GM18499 (cell line): Measurements from ENCODE around the gene CARMIL1.

ENCODE experiments used
- ATAC-seq: cut with Tn5 transposase; IDR thresholded peaks from one replicate; pipeline ENCODE4 v1.9.1; 2021; ENCODE audit warnings: moderate number of reproducible peaks; ENCODE audit not compliant: insufficient read depth, unreplicated experiment

CARMIL1 gene

GRCh38 chr6:25486550-25486949, 207.4 kb downstream of the CARMIL1 start:
- no peak for ATAC-seq

GRCh38 chr6:25487012-25487411, 207.8 kb downstream of the CARMIL1 start:
- ATAC-seq: no peak

GRCh38 chr6:25488156-25488555, 209.0 kb downstream of the CARMIL1 start:
- ATAC-seq: no peak

DNA sequence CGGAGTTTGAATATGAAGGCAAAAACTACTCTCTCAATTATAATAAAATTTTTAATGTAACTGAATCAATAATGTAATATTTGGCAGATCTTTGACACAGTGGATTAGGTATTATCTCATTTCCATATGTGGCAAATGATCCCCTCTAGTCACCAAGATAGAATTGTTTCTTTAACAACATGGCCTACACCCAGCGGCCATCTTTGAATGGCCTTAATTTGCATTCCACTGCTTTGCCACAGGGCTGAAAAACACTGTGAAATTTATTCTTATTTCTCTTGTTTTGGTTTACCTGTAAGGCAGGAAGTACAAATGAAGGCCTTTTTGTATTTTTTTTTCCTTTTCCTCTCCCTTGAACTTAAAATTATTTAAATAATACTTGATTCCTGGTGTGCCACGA, 210.2 kb downstream of the CARMIL1 start:
- ATAC-seq: no peak

DNA sequence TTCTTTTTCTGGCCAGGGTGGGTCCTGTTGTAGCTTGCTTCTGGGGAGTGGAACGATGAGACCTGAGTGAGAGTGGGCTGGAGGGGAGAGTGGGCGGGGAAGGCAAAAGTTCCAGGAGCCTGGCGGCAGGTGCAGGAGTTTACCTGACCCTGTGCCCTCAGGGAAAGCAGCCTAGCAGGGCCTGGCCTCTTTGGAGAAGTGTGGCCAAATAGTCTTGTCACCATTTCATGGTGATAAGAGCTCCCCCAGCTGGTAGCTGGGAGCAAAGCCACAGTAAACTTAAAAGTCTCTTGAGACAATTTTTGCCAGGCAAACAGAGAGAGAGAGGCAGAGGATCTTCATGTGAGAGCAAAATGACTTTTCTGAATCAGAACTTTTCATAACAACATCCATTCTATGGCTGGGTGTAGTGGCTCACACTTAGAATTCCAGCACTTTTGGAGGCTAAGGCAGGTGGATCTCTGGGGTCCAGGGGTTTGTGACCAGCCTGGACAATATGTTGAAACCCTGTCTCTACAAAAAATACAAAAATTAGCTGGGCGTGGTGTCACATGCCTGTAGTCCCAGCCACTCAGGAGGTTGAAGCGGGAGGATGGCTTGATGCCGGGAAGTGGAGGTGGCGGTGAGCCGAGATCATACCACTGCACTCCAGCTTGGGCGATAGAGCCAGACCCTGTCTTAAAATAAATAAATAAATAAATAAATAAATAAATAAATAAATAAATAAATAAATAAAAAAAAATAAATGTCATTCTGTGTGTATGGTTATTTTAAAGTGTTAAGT, 211.0 kb downstream of the CARMIL1 start:
- ATAC-seq: no peak

- no peak for ATAC-seq
Observed at GRCh38 chr6:25492951-25493350, 213.8 kb downstream of the CARMIL1 start.

DNA sequence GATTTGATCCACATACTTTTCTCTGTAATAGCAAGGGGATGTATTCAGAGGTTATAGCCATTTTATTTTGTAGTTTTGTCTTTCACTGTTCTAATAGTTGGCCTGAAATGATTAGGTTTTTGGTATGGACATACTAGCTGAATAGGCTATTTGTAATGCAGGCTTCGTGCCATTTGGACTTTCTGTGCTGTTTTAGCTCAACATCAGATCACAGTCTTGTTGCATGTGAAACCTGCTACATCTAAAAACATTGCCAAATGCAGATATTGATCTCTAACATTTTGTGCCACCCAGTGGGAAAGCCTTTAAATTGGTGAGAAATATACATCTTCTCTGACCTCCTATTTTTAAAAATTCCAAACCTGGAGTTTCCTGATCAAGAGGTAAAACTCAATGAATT, 215.3 kb downstream of the CARMIL1 start:
- ATAC-seq: no peak

DNA sequence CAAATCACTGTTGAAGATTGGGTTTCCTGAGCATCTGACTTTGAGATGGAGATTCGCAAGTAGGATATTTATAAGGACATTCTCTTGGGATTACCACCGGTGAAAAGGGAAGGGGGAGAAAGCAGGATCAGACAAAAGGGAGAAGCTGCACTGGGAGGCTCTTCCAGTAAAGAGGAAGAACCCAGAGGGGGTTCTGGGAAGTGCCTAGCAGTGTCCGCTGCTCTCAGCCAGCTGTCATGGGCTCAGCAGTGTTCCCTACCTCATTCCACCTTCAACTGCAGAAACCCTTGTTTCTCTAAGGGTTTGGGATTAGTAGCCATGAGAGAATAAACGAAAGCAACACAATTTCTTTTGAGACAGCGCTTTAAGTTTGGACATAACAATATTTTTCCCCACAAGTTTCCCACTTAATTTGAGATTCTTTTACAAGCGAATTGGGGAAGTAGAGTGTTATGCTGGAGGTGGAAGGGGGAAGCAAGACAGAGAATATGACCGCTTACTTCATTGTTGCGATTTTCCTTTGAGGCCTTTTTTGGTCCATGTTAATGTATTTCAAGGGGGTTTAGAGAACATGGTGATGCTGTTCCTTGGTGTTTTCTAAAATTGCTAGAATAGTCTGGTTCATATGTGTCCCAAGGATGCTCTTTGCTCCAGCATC, 218.3 kb downstream of the CARMIL1 start:
- ATAC-seq: no peak

- ATAC-seq: no peak
Observed at GRCh38 chr6:25498505-25498904, 219.3 kb downstream of the CARMIL1 start.

- ATAC-seq: no peak
Observed at GRCh38 chr6:25499615-25500235, 220.6 kb downstream of the CARMIL1 start.

- no peak for ATAC-seq
Observed at GRCh38 chr6:25503686-25504085, 224.5 kb downstream of the CARMIL1 start.

DNA sequence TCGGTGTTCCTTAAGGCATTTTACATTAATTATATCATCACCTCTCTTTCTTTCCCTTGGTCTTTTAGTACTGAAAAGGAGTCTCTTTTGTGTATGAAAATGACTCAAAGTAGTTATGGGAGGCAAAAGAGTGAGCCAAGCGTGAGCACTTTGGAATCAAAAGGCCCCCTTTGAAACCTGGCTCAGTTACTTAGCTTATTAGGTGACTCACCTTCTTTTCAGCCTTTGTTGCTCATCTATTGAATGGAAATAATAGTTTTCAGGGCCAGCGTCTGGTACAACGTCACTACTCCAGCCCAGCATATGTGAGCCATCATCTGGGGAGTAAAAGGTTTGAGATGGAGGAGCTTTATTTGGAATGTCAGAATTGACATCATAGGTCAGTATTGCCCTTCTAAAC, 225.5 kb downstream of the CARMIL1 start:
- ATAC-seq: no peak

GRCh38 chr6:25506020-25506419, 226.8 kb downstream of the CARMIL1 start:
- ATAC-seq: no peak

GRCh38 chr6:25508051-25508450, 228.9 kb downstream of the CARMIL1 start:
- no peak for ATAC-seq

- no peak for ATAC-seq
Observed at GRCh38 chr6:25511376-25511775, 232.2 kb downstream of the CARMIL1 start.

DNA sequence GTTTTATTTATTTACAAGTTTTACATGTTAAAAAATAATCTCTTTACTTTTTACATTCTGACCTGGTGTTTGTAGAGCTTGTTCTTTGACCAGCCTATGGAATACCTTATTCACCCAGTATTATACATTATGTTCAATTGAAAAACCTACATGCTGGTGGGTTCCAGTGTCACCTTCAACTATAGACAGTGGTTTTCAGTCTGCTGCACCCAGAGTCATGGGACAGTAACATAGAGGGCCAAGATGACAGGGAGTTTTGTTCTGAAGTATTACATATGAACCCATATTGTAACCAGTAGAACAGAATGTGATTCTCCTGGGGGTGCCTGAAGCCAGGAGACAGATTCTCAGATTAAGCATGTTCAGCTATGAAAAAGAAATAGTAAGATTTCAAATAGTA, 233.4 kb downstream of the CARMIL1 start:
- no peak for ATAC-seq

DNA sequence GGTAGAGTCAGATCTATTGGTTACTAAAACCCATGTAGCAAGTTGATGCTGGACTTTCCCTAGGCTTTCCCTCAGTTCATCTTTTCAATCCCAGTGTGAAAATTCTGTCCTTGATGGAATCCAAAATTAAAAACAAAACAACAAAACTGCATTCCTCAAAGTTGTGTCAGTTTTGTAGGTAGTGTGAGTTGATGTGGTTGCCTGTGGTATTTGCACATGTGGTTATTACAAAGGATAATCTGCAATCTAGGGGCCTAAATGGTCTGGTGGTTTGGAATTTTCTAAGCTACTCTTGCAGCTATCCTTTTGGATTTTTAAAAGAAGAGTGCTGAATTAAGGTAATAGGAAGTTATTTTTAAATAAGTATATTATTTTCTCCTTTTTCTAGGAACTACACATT, 240.7 kb downstream of the CARMIL1 start:
- ATAC-seq: no peak

DNA sequence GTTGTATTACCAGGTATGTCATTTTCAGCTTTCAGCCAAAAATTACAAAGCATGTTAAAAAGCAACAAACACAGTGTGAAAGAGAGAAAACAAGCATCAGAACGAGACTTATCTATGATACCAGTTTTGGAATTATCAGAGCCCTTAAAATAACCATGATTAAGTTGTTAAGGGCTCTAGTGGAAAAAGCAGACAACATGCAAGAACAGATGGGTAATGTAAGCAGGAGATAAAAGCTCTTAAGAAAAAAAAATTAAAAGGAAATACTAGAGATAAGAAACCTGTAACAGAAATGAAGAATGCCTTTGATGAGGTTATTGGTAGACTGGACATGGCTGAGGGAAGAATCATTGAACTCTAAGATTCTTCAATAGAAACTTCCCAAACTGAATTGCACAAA, 245.4 kb downstream of the CARMIL1 start:
- ATAC-seq: no peak

GRCh38 chr6:25525078-25525477, 245.9 kb downstream of the CARMIL1 start:
- ATAC-seq: no peak

DNA sequence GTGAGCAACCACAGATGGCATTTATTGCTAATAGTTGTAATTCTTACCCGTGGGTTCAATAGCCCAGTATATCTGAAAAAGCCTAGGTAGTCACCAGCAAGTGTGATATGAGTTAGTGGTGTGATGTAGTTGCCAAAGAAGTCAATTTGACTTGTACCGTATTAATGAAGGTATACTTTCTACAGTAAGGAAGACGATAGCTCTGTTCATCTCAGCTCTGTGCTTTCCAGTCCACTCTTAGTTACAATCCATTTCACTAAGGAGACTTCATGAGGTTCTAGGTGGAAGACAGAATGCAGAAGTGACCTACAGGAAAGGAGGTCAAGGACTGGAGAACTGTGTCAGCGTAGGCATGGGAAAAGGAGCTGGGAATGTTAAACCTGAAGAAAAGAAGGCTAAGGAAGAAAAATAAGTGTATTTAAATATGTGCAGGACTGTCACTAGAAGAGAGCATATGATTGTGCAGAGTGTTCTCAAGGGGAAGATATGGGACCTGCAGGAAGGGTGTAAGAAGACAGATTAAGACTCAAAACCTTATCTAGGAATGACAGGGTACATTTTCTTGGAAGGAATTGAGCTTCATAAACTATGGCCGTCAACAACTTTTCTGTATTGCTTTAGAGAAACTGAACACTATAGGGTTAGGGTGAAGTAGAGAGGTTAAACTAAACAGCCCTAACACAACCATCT, 255.9 kb downstream of the CARMIL1 start:
- no peak for ATAC-seq

DNA sequence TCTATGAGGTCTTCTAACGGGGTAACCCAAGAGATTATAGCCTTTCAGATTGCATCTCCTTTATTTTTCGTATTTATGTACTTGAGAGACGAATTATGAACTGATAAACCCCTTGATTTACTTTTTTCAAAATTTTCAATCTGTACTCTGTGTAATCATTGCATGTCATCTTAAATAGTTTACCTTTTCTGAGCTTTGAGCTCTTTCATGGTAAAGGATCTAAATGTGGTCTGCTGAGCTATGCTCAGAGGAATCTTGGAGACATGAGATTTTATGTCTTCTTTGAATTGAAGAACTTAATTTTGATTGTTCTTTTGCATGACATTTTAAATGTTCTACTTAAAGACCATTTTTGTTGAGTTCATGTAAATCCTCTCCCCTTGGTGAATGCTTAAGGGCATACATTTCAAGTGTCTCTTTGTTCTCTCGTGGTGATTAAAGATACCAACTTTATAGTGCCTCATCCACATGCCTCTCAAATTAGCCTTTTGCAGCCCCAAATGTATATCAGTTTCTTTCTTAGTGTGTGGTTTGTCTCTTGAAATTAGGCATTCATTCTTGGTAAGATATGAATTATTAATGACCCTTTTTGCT, 256.6 kb downstream of the CARMIL1 start:
- ATAC-seq: no peak
